Measurements from ENCODE around the gene PPP1R12B. TPM values are rescaled to one million over a fixed set of nuclear protein-coding genes. Genes with fewer than 3 reads are reported as not detected.
"Not testable (repeated sequence)": the region's sequence is repeated elsewhere in the genome, so short reads cannot be mapped to it uniquely, and the experiment has no call there.

The PPP1R12B gene
- total RNA-seq, 1 experiment from 2014 or later, result 33.3 TPM

DNA sequence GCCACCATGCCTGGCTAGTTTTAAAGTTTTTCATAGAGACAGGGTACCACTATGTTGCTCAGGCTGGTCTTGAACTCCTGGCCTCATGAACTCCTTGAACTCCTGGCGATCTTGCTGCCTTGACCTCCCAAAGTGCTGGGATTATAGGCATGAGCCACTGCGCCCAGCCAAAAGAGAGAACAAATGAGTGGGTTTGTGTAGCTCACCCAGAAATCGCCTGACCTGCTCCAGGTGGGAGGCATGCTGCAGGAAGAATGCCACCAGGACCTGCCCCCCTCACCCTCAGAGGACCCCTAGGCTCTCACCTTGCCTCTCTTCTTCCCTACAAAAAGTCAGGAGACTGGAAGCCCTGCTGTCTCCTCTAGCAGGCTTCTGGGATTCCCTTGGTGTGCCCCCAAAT is 272.9 kb downstream of the PPP1R12B start:
- no peaks in the 10 kb centered on the region for H3K27me3 ChIP-seq (ENCODE audit: insufficient read depth, low read depth)
- no peak overlapping the region for H3K4me3 ChIP-seq
- no peak overlapping the region for H3K27ac ChIP-seq
- no TSS peak for BruUV-seq (replicated peaks)
- no peaks in the 10 kb centered on the region for H3K9me2 ChIP-seq (ENCODE audit: insufficient read depth)
- no peaks in the 10 kb centered on the region for H3K9me3 ChIP-seq (ENCODE audit: insufficient read depth, low read depth)
- DNase-seq, result no peak
- no peaks in the 10 kb centered on the region for H3K36me3 ChIP-seq (ENCODE audit: low read depth)
- H4K20me1 ChIP-seq (ENCODE audit: insufficient read depth), result no peaks in the 10 kb centered on the region
- H3K4me1 ChIP-seq (replicated peaks; ENCODE audit: insufficient read depth), result no peaks in the 10 kb centered on the region
- H3K79me2 ChIP-seq (ENCODE audit: low read depth), result no peaks in the 10 kb centered on the region
- ChIA-PET CTCF (no interaction called here), POLR2A (ENCODE audit: unreplicated experiment) (interaction anchor here (0.6 kb wide), 1 partner anchor 1422 kb away, joined by 9 read pairs; no protein-coding TSS in a partner anchor)
- no peaks in the 10 kb centered on the region for H3F3A ChIP-seq (ENCODE audit: insufficient read depth, low read depth)
- TF ChIP-seq EZH2 (IDR thresholded peaks at IDR 0.05; ENCODE audit: low read depth), result no peak
- TF ChIP-seq, protein P1, sequence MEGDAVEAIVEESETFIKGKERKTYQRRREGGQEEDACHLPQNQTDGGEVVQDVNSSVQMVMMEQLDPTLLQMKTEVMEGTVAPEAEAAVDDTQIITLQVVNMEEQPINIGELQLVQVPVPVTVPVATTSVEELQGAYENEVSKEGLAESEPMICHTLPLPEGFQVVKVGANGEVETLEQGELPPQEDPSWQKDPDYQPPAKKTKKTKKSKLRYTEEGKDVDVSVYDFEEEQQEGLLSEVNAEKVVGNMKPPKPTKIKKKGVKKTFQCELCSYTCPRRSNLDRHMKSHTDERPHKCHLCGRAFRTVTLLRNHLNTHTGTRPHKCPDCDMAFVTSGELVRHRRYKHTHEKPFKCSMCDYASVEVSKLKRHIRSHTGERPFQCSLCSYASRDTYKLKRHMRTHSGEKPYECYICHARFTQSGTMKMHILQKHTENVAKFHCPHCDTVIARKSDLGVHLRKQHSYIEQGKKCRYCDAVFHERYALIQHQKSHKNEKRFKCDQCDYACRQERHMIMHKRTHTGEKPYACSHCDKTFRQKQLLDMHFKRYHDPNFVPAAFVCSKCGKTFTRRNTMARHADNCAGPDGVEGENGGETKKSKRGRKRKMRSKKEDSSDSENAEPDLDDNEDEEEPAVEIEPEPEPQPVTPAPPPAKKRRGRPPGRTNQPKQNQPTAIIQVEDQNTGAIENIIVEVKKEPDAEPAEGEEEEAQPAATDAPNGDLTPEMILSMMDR (conservative IDR thresholded peaks at IDR 0.05), result no peak
- H2AFZ ChIP-seq, result no peak overlapping the region
- intact Hi-C loops (cut with micrococcal nuclease; ENCODE audit: unreplicated experiment), result no loop called here
- H3K4me2 ChIP-seq, result no peak overlapping the region

DNA sequence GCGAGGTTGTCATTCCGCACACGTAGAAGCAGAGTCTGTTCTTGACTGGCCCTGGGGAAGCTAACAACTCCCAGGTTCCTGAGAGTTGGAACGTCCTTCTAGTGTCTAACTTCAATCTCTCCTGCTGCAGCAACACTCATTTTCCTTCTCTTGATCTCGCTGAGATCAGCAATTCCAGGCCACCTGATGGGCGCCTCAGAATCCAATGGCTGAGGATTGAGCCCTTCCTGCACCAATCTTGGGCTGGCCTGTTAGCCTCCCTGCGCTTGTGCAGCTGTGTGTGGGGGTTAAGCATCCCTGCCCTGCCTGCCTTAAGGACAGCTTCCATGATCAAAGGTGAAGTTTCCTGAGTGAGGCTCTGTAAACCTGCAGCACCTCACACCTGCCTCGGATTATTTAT is 273.9 kb downstream of the PPP1R12B start:
- Histone ChIP-seq H3K27me3 (ENCODE audit: insufficient read depth, low read depth) (no peaks in the 10 kb centered on the region), H3K9me3 (ENCODE audit: insufficient read depth, low read depth) (no peaks in the 10 kb centered on the region), H2AFZ (no peak overlapping the region), H3K4me1 (replicated peaks; ENCODE audit: insufficient read depth) (no peaks in the 10 kb centered on the region), H3K27ac (no peak overlapping the region), H3F3A (ENCODE audit: insufficient read depth, low read depth) (no peaks in the 10 kb centered on the region), H4K20me1 (ENCODE audit: insufficient read depth) (no peaks in the 10 kb centered on the region), H3K4me2 (no peak overlapping the region), H3K79me2 (ENCODE audit: low read depth) (no peaks in the 10 kb centered on the region), H3K4me3 (no peak overlapping the region), H3K9me2 (ENCODE audit: insufficient read depth) (no peaks in the 10 kb centered on the region), H3K36me3 (ENCODE audit: low read depth) (no peaks in the 10 kb centered on the region)
- no peak for DNase-seq
- ChIA-PET POLR2A (ENCODE audit: unreplicated experiment) (no interaction called here), CTCF (no interaction called here)
- TF ChIP-seq EZH2 (IDR thresholded peaks at IDR 0.05; ENCODE audit: low read depth), result no peak
- TF ChIP-seq, protein P1 (conservative IDR thresholded peaks at IDR 0.05), result no peak
- intact Hi-C loops (cut with micrococcal nuclease; ENCODE audit: unreplicated experiment), result no loop called here
- no TSS peak for BruUV-seq (replicated peaks)

DNA sequence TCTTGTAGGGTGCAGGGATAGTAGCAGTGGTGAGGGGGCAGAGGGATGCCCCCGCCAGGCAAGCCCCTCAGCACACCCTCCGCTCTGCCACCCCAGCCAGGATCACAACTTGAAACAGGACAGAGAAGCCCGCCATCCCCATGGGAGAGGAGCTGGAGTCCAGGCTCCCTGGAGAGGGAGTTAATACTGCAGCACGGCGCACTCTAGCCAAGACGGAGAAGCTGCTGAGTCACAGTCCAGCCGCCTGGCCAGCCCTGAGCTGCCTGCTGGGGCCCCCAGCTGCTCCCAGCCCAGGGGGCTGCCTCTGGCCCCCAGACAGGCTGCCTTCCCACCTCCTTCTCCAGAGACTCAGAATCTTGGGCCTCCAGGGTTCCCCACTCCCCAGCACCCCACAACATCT is 274.6 kb downstream of the PPP1R12B start:
- Histone ChIP-seq H3K27ac (no peak overlapping the region), H3K9me3 (ENCODE audit: insufficient read depth, low read depth) (no peaks in the 10 kb centered on the region), H3K4me3 (no peak overlapping the region), H4K20me1 (ENCODE audit: insufficient read depth) (no peaks in the 10 kb centered on the region), H3K27me3 (ENCODE audit: insufficient read depth, low read depth) (no peaks in the 10 kb centered on the region), H3K4me2 (no peak overlapping the region), H2AFZ (no peak overlapping the region), H3K9me2 (ENCODE audit: insufficient read depth) (no peaks in the 10 kb centered on the region), H3K4me1 (replicated peaks; ENCODE audit: insufficient read depth) (no peaks in the 10 kb centered on the region), H3F3A (ENCODE audit: insufficient read depth, low read depth) (no peaks in the 10 kb centered on the region), H3K79me2 (ENCODE audit: low read depth) (no peaks in the 10 kb centered on the region), H3K36me3 (ENCODE audit: low read depth) (no peaks in the 10 kb centered on the region)
- POLR2A ChIA-PET (ENCODE audit: unreplicated experiment), result no interaction called here
- no peak for DNase-seq
- no TSS peak for BruUV-seq (replicated peaks)
- TF ChIP-seq EZH2 (IDR thresholded peaks at IDR 0.05; ENCODE audit: low read depth), result no peak
- CTCF ChIA-PET, result no interaction called here
- intact Hi-C loops (cut with micrococcal nuclease; ENCODE audit: unreplicated experiment), result no loop called here

DNA sequence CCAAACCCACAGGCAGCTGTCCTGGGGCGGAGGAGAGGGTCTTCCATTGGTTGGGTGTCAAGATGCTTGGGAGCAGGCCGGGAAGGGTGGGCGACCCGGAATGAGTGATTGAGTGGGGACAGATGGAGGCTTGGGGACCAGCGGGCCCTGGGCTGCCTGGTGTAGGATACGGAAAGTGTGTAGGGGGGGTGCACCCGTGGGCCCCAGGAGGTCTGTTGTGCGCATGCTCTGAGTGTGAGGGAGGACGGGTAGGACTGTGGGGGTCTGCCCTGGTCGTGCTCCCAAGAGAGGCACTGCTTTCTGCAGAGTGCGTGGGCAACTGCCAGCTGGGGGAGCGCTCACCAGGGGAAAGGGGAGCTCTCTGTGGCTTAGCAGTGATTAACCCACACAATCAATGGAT is 275.0 kb downstream of the PPP1R12B start:
- H3K27ac ChIP-seq; DNase-seq; H2AFZ ChIP-seq; H3K36me3 ChIP-seq (ENCODE audit: low read depth); H3K4me1 ChIP-seq (replicated peaks; ENCODE audit: insufficient read depth); CTCF ChIA-PET; H3K79me2 ChIP-seq (ENCODE audit: low read depth); H3K9me2 ChIP-seq (ENCODE audit: insufficient read depth); H4K20me1 ChIP-seq (ENCODE audit: insufficient read depth); H3K9me3 ChIP-seq (ENCODE audit: insufficient read depth, low read depth); H3K4me3 ChIP-seq; H3K27me3 ChIP-seq (ENCODE audit: insufficient read depth, low read depth); BruUV-seq (replicated peaks); H3F3A ChIP-seq (ENCODE audit: insufficient read depth, low read depth); H3K4me2 ChIP-seq; POLR2A ChIA-PET (ENCODE audit: unreplicated experiment); intact Hi-C loops (cut with micrococcal nuclease; ENCODE audit: unreplicated experiment): not testable (repeated sequence)
